Measurements from ENCODE around the gene SH3RF3. TPM values are rescaled to one million over a fixed set of nuclear protein-coding genes. Genes with fewer than 3 reads are reported as not detected.

SH3RF3 gene
- total RNA-seq, 2 donors from 2014 or later = 1.3 to 2.5 TPM

DNA sequence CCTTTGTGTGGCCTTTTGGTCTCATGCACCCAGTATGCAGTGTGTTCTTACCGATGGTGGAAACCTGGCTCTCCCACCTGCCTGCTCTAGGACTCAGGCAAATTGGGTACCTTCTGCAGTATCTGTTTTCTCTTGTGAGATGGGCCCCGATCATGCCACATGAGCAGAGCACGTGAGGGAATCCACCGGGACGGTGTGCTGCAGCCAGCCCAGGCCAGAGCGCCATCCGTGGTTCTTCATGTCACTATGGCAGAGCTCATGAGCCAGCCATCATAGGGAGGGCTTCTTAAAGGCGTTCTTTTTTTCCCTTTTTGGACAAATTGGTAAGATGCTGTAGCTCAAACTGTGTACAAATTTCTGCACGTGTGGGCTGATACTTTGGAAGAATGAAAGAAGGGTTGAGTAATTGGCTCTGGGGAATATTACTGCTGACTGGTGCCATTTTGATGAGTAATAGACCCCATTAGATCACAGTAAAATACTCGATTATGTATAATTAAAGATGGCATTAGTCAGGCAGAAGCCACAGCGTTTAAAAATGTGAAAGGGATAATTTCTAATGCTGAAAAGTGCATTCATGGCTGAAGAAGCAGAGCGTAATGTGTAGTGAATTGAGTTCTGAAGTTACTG is 19.2 kb downstream of the SH3RF3 start:
- H3K27ac ChIP-seq = no peak overlapping the region
- no peak for DNase-seq
- TF ChIP-seq, protein P1, sequence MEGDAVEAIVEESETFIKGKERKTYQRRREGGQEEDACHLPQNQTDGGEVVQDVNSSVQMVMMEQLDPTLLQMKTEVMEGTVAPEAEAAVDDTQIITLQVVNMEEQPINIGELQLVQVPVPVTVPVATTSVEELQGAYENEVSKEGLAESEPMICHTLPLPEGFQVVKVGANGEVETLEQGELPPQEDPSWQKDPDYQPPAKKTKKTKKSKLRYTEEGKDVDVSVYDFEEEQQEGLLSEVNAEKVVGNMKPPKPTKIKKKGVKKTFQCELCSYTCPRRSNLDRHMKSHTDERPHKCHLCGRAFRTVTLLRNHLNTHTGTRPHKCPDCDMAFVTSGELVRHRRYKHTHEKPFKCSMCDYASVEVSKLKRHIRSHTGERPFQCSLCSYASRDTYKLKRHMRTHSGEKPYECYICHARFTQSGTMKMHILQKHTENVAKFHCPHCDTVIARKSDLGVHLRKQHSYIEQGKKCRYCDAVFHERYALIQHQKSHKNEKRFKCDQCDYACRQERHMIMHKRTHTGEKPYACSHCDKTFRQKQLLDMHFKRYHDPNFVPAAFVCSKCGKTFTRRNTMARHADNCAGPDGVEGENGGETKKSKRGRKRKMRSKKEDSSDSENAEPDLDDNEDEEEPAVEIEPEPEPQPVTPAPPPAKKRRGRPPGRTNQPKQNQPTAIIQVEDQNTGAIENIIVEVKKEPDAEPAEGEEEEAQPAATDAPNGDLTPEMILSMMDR (IDR thresholded peaks at IDR 0.05) = no peak
- H3K36me3 ChIP-seq = no peaks in the 10 kb centered on the region
- H3K4me1 ChIP-seq = no peaks in the 10 kb centered on the region
- no peaks in the 10 kb centered on the region for H3K9me3 ChIP-seq
- H3K27me3 ChIP-seq = no peaks in the 10 kb centered on the region
- no peak overlapping the region for H3K4me3 ChIP-seq
- no peak overlapping the region for H3K9ac ChIP-seq (ENCODE audit: low read depth in 2 of 2, low read length in 2 of 2)
- intact Hi-C loops (cut with DNase I) = no loop called here

- no peaks in the 10 kb centered on the region for H3K36me3 ChIP-seq
- DNase-seq = no peak
- H3K27ac ChIP-seq = no peak overlapping the region
- intact Hi-C loops (cut with DNase I) = no loop called here
- H3K4me1 ChIP-seq = no peaks in the 10 kb centered on the region
- no peaks in the 10 kb centered on the region for H3K9me3 ChIP-seq
- TF ChIP-seq, protein P1 (IDR thresholded peaks at IDR 0.05) = no peak
- H3K9ac ChIP-seq (ENCODE audit: low read depth in 2 of 2, low read length in 2 of 2) = no peak overlapping the region
- no peak overlapping the region for H3K4me3 ChIP-seq
- no peaks in the 10 kb centered on the region for H3K27me3 ChIP-seq
Observed at GRCh38 chr2:109148991-109149645, 20.1 kb downstream of the SH3RF3 start.

DNA sequence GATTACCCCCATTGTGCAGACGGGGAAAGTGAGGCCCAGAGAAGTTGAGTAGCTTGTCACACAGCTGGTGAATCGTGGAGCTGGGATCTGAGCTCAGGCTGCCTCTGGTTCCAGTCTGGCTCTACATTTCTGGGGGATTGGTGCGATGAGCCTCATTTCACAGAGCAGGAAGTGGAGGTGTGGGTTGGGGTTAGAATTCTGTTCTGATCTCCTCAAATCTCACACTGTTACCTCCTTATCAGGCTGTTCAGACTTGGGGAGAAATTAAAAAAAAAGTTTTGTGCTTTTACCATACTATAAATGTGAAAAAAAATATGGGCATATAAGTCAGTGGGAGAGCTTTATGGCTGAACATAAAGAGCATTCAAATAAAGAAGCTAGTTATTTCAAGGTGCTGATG is 21.6 kb downstream of the SH3RF3 start:
- no peaks in the 10 kb centered on the region for H3K9me3 ChIP-seq

DNA sequence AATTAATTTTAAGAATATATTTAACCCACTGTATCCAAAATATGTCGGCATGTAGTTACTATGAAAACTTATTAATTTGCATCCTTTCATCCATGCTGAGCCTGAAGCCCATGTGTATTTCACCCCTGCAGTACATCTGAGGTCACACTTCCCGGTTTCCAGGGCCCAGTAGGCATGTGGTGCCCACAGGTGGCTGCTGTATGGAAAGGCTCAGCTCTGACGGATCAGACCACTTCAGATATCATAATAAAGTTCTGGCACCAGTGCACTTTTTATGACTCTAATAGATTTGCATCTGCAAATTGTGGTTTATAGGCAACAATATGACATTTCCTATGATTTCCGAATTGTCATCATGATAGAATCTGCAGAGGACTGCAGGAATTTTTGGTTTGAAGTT is 22.5 kb downstream of the SH3RF3 start:
- no peak for DNase-seq
- H3K9ac ChIP-seq (ENCODE audit: low read depth in 2 of 2, low read length in 2 of 2) = no peak overlapping the region
- H3K36me3 ChIP-seq = no peaks in the 10 kb centered on the region
- H3K27me3 ChIP-seq = no peaks in the 10 kb centered on the region
- no peak overlapping the region for H3K4me3 ChIP-seq
- TF ChIP-seq, protein P1 (IDR thresholded peaks at IDR 0.05) = no peak
- H3K9me3 ChIP-seq = no peaks in the 10 kb centered on the region
- intact Hi-C loops (cut with DNase I) = no loop called here
- H3K4me1 ChIP-seq = no peaks in the 10 kb centered on the region
- no peak overlapping the region for H3K27ac ChIP-seq

More for the DNA sequence above, 21.6 kb downstream of the SH3RF3 start:
- Histone ChIP-seq H3K27me3 (no peaks in the 10 kb centered on the region), H3K4me3 (no peak overlapping the region), H3K27ac (no peak overlapping the region), H3K9ac (ENCODE audit: low read depth in 2 of 2, low read length in 2 of 2) (no peak overlapping the region), H3K36me3 (no peaks in the 10 kb centered on the region), H3K4me1 (no peaks in the 10 kb centered on the region)
- TF ChIP-seq, protein P1 (IDR thresholded peaks at IDR 0.05) = no peak
- intact Hi-C loops (cut with DNase I) = no loop called here
- no peak for DNase-seq

GRCh38 chr2:109153005-109153784 is 24.2 kb downstream of the SH3RF3 start:
- H3K4me1 ChIP-seq = no peaks in the 10 kb centered on the region

More at GRCh38 chr2:109153005-109153784, 24.2 kb downstream of the SH3RF3 start:
- no peak for DNase-seq
- TF ChIP-seq, protein P1 (IDR thresholded peaks at IDR 0.05) = no peak
- Histone ChIP-seq H3K9me3 (no peaks in the 10 kb centered on the region), H3K27ac (no peak overlapping the region), H3K36me3 (no peaks in the 10 kb centered on the region), H3K27me3 (no peaks in the 10 kb centered on the region), H3K9ac (ENCODE audit: low read depth in 2 of 2, low read length in 2 of 2) (no peak overlapping the region), H3K4me3 (no peak overlapping the region)
- intact Hi-C loops (cut with DNase I) = no loop called here
